ENCODE results near the gene ABHD2.

Gene ABHD2

GRCh38 chr15:89168316-89168833 lies 80.1 kb downstream of the ABHD2 start:
- no peak for TF ChIP-seq CTCF (IDR thresholded peaks at IDR 0.05)
- peaks cover 0 to 70% (median 33%) of the 10 kb centered on the region in 4 donors for H3K4me1 ChIP-seq
- no peak for DNase-seq
- peaks cover 0 to 7% (median 4%) of the 10 kb centered on the region in 3 donors for H3K36me3 ChIP-seq
- H3K27me3 ChIP-seq: no peaks in the 10 kb centered on the region
- H3K27ac ChIP-seq: peak overlapping the region; percentile 70 to 74
- intact Hi-C loops (cut with DNase I; ENCODE audit: low total_unique reads): loop anchor here (5.0 kb wide), 1 partner anchor 36 kb away; no protein-coding TSS in a partner anchor
- no peak overlapping the region for H3K4me3 ChIP-seq
- H3K9me3 ChIP-seq: no peaks in the 10 kb centered on the region

DNA sequence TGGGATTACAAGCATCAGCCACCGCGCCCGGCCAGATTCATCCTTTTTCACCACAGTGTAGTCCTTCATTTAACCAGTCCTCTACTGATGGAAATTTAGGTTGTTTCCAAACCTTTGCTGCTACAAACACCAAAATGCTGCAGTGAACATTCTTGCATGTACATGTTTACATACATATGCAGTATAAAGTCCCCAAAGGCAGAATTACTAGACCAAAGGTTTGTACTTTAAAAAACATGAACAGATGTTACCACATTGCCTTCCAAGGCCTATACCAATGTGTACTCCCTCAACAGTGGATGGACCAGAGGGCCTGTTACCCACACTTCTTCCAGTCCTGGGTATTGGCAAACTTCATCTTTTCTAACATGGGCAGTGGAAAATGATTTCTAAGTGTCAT lies 82.1 kb downstream of the ABHD2 start:
- no peak for TF ChIP-seq CTCF (IDR thresholded peaks at IDR 0.05)
- Histone ChIP-seq H3K9me3 (no peaks in the 10 kb centered on the region), H3K4me3 (no peak overlapping the region), H3K27ac (peak overlapping the region in 1 of 2 donors; percentile 70), H3K36me3 (peaks cover 0 to 6% (median 2%) of the 10 kb centered on the region in 3 donors), H3K4me1 (peaks cover 0 to 77% (median 37%) of the 10 kb centered on the region in 4 donors), H3K27me3 (no peaks in the 10 kb centered on the region)
- DNase-seq: no peak
- intact Hi-C loops (cut with DNase I; ENCODE audit: low total_unique reads): no loop called here

- no peaks in the 10 kb centered on the region for H3K27me3 ChIP-seq
- H3K4me3 ChIP-seq: no peak overlapping the region
- intact Hi-C loops (cut with DNase I; ENCODE audit: low total_unique reads): no loop called here
- TF ChIP-seq CTCF (IDR thresholded peaks at IDR 0.05): peak; percentile 57 to 65
- H3K36me3 ChIP-seq: peaks cover 7 to 16% (median 12%) of the 10 kb centered on the region in 3 donors
- H3K27ac ChIP-seq: peak overlapping the region; percentile 27 to 56
- no peak for DNase-seq
- H3K9me3 ChIP-seq: no peaks in the 10 kb centered on the region
- H3K4me1 ChIP-seq: peaks cover 0 to 75% (median 31%) of the 10 kb centered on the region in 4 donors
Observed at GRCh38 chr15:89171136-89172072, 83.1 kb downstream of the ABHD2 start.

DNA sequence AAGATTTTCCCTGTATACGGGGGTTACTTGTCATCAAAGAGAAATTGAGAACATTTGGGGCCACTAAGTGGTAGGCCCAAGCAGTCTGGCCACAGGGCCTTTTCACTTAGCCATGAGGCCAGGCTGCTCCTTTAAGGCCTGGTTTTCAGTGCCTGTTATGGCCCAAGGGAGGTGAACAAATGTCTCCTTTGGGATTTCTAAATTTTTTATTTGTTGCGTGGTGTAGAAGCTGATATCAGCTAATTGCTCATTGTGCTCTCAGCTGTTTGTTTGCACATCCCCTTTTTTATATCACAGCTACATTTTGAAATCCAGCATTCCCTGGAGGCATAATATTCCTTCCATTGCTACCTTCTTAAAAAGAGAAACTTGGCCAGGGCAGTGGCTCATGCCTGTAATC lies 84.7 kb downstream of the ABHD2 start:
- no peaks in the 10 kb centered on the region for H3K9me3 ChIP-seq
- TF ChIP-seq CTCF (IDR thresholded peaks at IDR 0.05): no peak
- no peak for DNase-seq
- H3K4me3 ChIP-seq: no peak overlapping the region
- intact Hi-C loops (cut with DNase I; ENCODE audit: low total_unique reads): no loop called here
- H3K27me3 ChIP-seq: no peaks in the 10 kb centered on the region
- H3K27ac ChIP-seq: peak overlapping the region; percentile 56
- H3K4me1 ChIP-seq: peaks cover 0 to 67% (median 29%) of the 10 kb centered on the region in 4 donors
- peaks cover 16 to 27% (median 23%) of the 10 kb centered on the region in 3 donors for H3K36me3 ChIP-seq

DNA sequence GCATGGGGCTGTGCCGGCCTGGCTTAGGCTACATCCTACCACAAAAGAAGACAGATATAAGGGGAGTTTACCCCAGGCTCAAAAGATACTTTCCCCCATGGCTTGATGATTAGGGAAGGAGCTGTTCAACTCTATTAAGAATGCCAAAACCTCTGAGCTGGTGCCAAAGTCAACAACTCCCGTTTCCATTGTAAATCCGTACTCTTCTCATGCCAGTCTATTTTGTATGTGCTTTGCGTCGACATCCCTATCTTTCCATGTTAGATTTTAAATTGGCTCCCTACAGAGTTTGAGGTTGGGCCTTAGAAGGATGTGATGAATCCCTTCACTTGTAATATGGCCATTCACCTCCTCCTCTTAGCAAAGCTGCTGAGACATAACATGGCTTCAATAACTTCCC lies 86.2 kb downstream of the ABHD2 start:
- Histone ChIP-seq H3K27ac (peak overlapping the region; percentile 56), H3K36me3 (peaks cover 21 to 42% (median 38%) of the 10 kb centered on the region in 3 donors), H3K4me1 (peaks cover 0 to 61% (median 24%) of the 10 kb centered on the region in 4 donors), H3K27me3 (no peaks in the 10 kb centered on the region), H3K4me3 (no peak overlapping the region), H3K9me3 (no peaks in the 10 kb centered on the region)
- intact Hi-C loops (cut with DNase I; ENCODE audit: low total_unique reads): no loop called here
- TF ChIP-seq CTCF (IDR thresholded peaks at IDR 0.05): no peak
- DNase-seq: no peak

Data from tibial artery (tissue), 4 donors.